Stomach (tissue), 9 donors: ENCODE measurements around the gene TPSB2. TPM values are rescaled to one million over a fixed set of nuclear protein-coding genes. Genes with fewer than 3 reads are reported as not detected.
A peak's percentile ranks its signal among the peaks of the same experiment; 100 is the strongest.

Source experiments
- DNase-seq, 2 donors: peaks; one replicate each; pipeline versions ENCODE4 v3.0.0 to v3.0.0-alpha.2; 2013 to 2019
- H3K27ac ChIP-seq, 5 donors: fragments of 200-600 bp in 4 of 5; sonication (generic) in 4 of 5; one replicate each; pipeline ENCODE4 v1.5.1; 2013 to 2019; ENCODE audit warnings: mild to moderate bottlenecking in 1 of 5, moderate library complexity in 1 of 5
- H3K27me3 ChIP-seq, 3 donors: fragments of 200-600 bp; sonication (generic); one replicate each; pipeline ENCODE4 v1.5.1; 2017 to 2019; ENCODE audit warnings: mixed run types in 1 of 3
- H3K36me3 ChIP-seq, 4 donors: fragments of 200-600 bp; sonication (generic); 1 replicate in 3 of 4; 2 replicates in 1 of 4; pipeline ENCODE4 v1.5.1; 2016 to 2019
- H3K4me1 ChIP-seq, 4 donors: fragments of 200-600 bp; sonication (generic); one replicate each; pipeline ENCODE4 v1.5.1; 2016 to 2019
- H3K4me3 ChIP-seq, 4 donors: fragments of 200-600 bp; sonication (generic) in 3 of 4; one replicate each; pipeline ENCODE4 v1.5.1; 2016 to 2019; ENCODE audit warnings: mild to moderate bottlenecking in 1 of 4
- H3K9me3 ChIP-seq, 4 donors: fragments of 200-600 bp; sonication (generic); one replicate each; pipeline ENCODE4 v1.5.1; 2016 to 2019
- CTCF ChIP-seq, 7 experiments: fragments of 450-650 bp in 4 of 7; fragments of 200-600 bp in 3 of 7; sonication (generic) in 3 of 7; IDR thresholded peaks; one replicate each; pipeline ENCODE4 v1.5.1; 2016 to 2019; ENCODE audit warnings: antibody characterized with exemption in 7 of 7, control low read depth in 2 of 7, mild to moderate bottlenecking in 1 of 7
- EP300 ChIP-seq: sonication (generic); formaldehyde crosslinking; IDR thresholded peaks from one replicate; pipeline ENCODE4 v1.6.1; 2017; ENCODE audit warnings: antibody characterized with exemption
- POLR2A ChIP-seq, 4 donors: fragments of 450-650 bp; IDR thresholded peaks; one replicate each; pipeline ENCODE4 v1.6.1; 2016; ENCODE audit warnings: antibody characterized with exemption in 4 of 4, control low read depth in 2 of 4, mild to moderate bottlenecking in 1 of 4, moderate library complexity in 1 of 4
- POLR2AphosphoS5 ChIP-seq, 3 donors: sonication (generic); formaldehyde crosslinking; IDR thresholded peaks; one replicate each; pipeline ENCODE4 v1.6.1; 2016; ENCODE audit warnings: antibody characterized with exemption in 3 of 3
- WGBS, 5 donors: extraction: QIAGEN DNeasy Blood & Tissue Kit in 3 of 5; methylation state at CpG; one replicate each; pipeline versions ENCODE4 v1.1.5 to v1.1.7; 2013 to 2018; 5-methylcytosine and 5-hydroxymethylcytosine counted together
- intact Hi-C: fragments of 100-400 bp; cut with DNase I; formaldehyde crosslinking; loops from one replicate; pipeline ENCODE4 v1.15.1; 2023; ENCODE audit warnings: low total_unique reads
- polyA plus RNA-seq, 3 donors: library from polyadenylated mRNA; stranded (reverse); fragments of 200-250 nt; gene quantifications; one replicate each; pipeline ENCODE4 v1.2.3, GENCODE V29; 2013
- total RNA-seq, 5 donors: library from RNA; depleted of rRNA; stranded (reverse); fragments of >200 nt; gene quantifications; one replicate each; pipeline versions ENCODE4 v1.1.0 to v1.2.3, GENCODE V29; 2014 to 2016
- donor health status: healthy with polysubstance abuse.
- donor health status: Bipolar disorder and iron deficiency.
- donor health status: healthy.

The TPSB2 gene
- total and polyA plus RNA-seq, 8 donors: 1.8 to 164 (median 47.9) TPM; not detected in 1

- TF ChIP-seq EP300 (no peak), CTCF (IDR thresholded peaks at IDR 0.05) (no peak), POLR2A (IDR thresholded peaks at IDR 0.05) (no peak), POLR2AphosphoS5 (IDR thresholded peaks at IDR 0.05) (no peak)
- Histone ChIP-seq H3K36me3 (peaks cover 0 to 11% (median 0%) of the 10 kb centered on the region in 4 donors), H3K4me1 (peaks cover 30 to 45% (median 39%) of the 10 kb centered on the region in 4 donors), H3K9me3 (no peaks in the 10 kb centered on the region), H3K27ac (peak overlapping the region in 2 of 5 donors; percentile 81 to 85), H3K4me3 (no peak overlapping the region), H3K27me3 (peaks cover 0 to 38% (median 0%) of the 10 kb centered on the region in 3 donors)
- 96 to 97% (median 96%) methylated on average over 18 of the region's 18 CpGs for WGBS, 5 donors
- DNase-seq: no peak
- intact Hi-C loops: no loop called here
These were observed 45.0 kb downstream of the TPSB2 start for GRCh38 chr16:1184980-1185379.

DNA sequence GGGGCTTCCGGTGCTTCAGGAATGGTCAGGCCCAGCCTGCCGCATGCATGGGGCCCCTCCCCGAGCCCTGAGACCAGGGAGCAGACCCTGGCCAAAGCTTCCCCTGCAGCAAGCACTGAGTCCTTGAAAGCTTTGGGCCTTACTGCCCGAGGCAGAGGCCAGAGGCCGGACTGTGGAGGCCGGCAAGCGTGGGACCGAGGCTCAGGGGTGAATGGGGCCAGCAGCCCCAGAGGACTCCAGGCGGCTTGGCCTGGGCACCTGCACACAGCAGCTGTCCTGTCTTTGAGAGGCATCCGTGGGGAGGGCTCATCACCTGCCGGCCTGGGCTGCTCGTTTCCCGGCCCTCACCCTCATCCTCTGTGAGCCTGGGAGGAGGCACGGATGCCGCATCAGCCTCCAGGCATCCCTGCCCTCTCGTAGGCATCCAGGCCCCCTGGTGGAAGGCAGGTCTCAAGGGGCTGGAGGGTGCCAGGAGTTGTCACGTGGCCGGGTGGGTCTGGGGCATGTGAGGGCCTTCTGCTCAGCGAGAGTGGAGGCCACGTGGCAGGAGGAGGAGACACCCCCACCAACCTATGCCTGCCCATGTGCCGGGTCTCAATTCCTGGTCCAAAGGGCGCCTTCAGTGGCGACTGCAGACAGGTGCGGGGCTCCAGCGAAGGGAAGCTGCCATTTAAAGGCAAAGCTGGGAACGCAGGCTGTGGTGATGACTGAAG is 45.7 kb downstream of the TPSB2 start:
- peak overlapping the region in 3 of 5 donors; percentile 76 to 85 (median 81) for H3K27ac ChIP-seq
- intact Hi-C loops: no loop called here
- no peak for DNase-seq
- 75 to 89% (median 79%) methylated on average over 18 to 26 of the region's 26 CpGs for WGBS, 5 donors
- H3K27me3 ChIP-seq: peaks cover 0 to 39% (median 0%) of the 10 kb centered on the region in 3 donors
- H3K36me3 ChIP-seq: peaks cover 0 to 11% (median 0%) of the 10 kb centered on the region in 4 donors
- TF ChIP-seq EP300: no peak
- TF ChIP-seq CTCF (IDR thresholded peaks at IDR 0.05): no peak
- TF ChIP-seq POLR2AphosphoS5 (IDR thresholded peaks at IDR 0.05): no peak
- no peak for TF ChIP-seq POLR2A (IDR thresholded peaks at IDR 0.05)
- H3K4me1 ChIP-seq: peaks cover 30 to 47% (median 40%) of the 10 kb centered on the region in 4 donors
- H3K9me3 ChIP-seq: no peaks in the 10 kb centered on the region
- no peak overlapping the region for H3K4me3 ChIP-seq

DNA sequence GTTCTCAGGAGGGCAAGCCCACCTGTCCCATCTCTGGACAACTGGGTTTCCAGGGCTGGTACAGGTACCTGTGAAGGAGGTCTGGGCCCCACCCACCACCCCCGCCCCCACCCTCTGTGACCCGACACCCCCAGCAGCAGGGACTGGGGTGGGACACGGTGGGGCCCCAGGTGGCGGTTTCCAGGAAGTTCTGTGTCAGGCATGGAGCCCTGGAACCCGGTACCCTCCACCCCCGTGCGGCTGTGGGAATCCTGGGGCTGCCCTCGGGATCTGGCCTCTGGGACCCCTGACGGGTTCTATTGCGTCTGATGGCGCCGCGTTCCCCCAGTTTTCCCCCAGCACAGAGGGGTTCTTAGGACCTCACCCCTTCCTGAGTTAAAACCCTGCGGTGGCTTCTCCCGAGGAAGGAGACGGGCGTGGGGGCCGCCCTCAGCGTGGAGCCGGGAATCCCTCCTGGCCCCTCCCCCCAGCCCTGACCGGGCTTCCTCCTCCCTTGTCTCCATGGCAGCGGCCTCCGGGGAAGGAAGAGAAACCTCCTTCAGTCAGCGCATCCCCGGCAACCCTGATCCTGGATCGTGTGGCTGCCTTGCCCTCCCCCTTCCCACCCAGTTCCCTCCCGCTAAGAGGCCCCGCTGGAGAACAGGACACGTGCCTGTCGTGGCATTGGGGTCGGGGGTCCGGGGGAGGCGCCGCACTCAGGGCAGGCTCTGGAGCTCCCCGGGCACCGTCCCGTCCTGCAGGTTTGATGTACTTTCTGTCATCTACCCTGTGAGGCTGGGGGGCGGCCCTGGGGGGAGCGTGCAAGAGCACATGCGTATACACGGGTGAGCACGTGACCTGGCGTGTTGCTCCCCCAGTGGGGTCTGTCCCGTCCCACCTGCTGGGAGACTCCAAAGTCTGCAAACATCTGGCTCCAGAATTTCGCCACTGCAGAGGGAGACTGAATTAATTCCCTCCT is 46.8 kb downstream of the TPSB2 start:
- Histone ChIP-seq H3K4me1 (peaks cover 30 to 53% (median 40%) of the 10 kb centered on the region in 4 donors), H3K27me3 (peaks cover 0 to 39% (median 0%) of the 10 kb centered on the region in 3 donors), H3K4me3 (peak overlapping the region in 2 of 4 donors; percentile 6 to 27), H3K9me3 (no peaks in the 10 kb centered on the region), H3K36me3 (peaks cover 0 to 11% (median 0%) of the 10 kb centered on the region in 4 donors), H3K27ac (peak overlapping the region in 4 of 5 donors; percentile 73 to 85 (median 78))
- peak in 1 of 2 donors; percentile 83 for DNase-seq
- 53 to 62% (median 61%) methylated on average over 37 to 45 of the region's 45 CpGs for WGBS, 5 donors
- TF ChIP-seq CTCF (IDR thresholded peaks at IDR 0.05) (no peak), EP300 (no peak), POLR2A (IDR thresholded peaks at IDR 0.05) (no peak), POLR2AphosphoS5 (IDR thresholded peaks at IDR 0.05) (no peak)
- intact Hi-C loops: no loop called here

- Histone ChIP-seq H3K27ac (peak overlapping the region; percentile 9 to 85 (median 76)), H3K9me3 (no peaks in the 10 kb centered on the region), H3K27me3 (peaks cover 0 to 43% (median 0%) of the 10 kb centered on the region in 3 donors), H3K4me3 (peak overlapping the region in 2 of 4 donors; percentile 6 to 27), H3K4me1 (peaks cover 30 to 58% (median 40%) of the 10 kb centered on the region in 4 donors), H3K36me3 (peaks cover 0 to 11% (median 0%) of the 10 kb centered on the region in 4 donors)
- TF ChIP-seq POLR2A (IDR thresholded peaks at IDR 0.05) (no peak), POLR2AphosphoS5 (IDR thresholded peaks at IDR 0.05) (peak in 2 of 3 donors; percentile 39 to 64), EP300 (peak; percentile 58)
- intact Hi-C loops: no loop called here
- WGBS, 5 donors: 4 to 17% (median 14%) methylated on average over 17 to 19 of the region's 19 CpGs; no CpG with 5 or more reads in 1 of the 5 donors
- peak; percentile 60 to 89 for DNase-seq
These were observed 47.7 kb downstream of the TPSB2 start for GRCh38 chr16:1182316-1182671.
